ENCODE measurements around the gene CBLN3.

The CBLN3 gene

DNA sequence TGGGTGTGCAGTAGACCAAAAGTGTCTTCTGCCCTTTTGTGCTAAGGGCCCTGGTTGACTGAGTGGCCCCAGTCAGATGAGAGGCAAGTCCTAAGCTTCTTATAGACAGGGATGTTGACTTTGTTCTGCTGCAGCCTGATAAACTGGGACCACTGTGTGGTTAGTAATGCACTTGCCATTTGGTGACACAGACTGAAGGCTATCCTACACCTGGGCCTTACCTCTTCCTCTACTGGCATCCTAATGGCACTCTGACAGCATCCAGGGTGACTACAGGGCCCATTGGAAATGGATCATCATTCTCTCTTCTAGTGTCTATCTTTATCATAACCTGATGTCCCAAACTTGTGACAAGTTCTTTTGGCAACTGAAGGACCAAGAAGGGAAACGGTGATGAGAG, 9.8 kb upstream of the CBLN3 start:
- no peak for DNase-seq (ENCODE audit: low read depth)

DNA sequence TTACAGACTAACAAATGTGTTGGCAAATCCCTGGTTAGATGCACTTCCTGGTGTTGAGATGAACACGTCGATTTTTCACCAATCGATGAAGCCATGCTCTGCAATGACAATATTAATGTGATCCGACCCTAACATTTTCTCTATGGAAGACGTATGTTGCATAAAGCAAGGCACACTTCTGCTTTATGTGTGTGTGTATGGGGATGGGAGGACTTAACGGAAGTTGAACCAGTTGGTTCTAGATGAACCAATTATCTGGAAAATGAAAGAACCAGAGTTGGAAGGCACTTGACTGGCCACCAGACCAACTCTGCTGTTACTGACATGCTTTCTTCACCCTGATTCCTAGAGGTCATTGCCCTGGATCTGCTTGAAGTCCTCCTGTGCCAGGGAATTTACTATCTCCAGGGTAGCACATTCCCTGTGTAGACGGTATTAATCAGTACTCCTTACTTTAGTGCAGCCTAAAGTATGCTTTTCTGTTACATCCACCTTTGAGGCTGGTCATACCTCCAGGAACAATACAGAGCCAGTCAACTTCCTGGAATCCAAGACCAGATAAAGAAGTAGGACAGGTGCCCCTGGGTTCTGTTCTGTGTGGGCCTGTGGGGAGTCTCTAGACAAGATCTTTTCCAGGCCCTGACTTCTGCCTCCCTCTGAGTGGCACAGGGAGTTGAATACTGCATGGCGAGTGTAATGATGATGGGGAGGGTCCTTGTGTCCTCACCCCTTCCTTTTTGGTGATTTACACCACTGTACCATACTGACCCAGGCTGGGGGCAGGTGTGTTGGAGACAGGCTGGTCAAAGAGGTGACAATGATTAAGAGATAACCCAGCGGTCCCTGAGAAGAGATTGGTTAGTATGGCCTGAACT, 9.0 kb upstream of the CBLN3 start:
- DNase-seq (ENCODE audit: low read depth): no peak

DNA sequence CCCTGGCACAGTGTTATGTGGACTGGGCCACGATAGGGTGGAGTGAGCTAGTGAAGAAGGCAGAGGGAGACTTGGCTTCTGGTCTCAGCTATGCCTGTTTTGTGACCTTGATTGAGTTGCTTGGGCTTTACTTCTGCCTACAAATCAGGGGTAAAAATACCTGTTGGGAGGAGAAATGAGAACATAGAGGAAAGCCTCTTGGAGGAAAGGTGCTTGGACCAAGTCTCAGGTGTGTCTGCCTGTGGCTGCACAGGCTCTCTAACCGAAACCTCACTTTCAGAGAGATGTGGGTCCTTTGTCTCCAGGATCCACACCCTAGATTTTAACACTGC, 8.2 kb upstream of the CBLN3 start:
- no peak for DNase-seq (ENCODE audit: low read depth)

DNA sequence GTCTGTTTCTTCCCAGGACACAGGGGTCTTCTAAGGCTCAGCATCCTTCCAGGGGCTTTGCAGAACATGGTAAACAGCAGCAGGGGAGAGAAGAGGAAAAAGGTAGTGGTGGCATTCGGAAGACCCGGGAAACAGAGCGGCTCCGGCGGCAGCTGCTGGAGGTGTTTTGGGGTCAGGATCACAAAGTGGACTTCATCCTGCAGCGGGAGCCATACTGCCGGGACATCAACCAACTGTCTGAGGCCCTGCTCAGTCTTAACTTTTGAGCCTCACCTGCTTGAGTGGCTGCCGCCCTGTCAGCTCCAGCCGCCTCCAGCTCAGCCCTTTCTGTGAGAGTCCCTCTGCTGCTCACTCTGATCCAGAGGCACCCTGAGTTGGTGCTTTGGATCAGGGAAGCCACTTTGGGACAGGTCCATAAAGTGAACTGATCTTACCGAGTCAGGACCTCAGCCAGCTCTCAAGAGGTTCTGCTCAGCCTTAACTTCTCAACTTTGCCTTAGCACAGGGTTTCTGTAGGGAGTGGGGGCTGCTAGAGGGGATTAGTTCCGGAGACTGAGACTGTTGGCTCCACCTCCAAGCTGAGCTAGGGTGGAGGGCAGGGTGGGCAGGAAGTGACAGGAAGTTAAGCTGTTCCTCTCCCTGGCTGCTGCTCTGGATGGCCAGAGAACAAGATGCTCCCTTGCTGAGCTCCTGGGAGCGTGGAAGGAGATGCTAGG, 7.7 kb upstream of the CBLN3 start:
- no peak for DNase-seq (ENCODE audit: low read depth)

DNA sequence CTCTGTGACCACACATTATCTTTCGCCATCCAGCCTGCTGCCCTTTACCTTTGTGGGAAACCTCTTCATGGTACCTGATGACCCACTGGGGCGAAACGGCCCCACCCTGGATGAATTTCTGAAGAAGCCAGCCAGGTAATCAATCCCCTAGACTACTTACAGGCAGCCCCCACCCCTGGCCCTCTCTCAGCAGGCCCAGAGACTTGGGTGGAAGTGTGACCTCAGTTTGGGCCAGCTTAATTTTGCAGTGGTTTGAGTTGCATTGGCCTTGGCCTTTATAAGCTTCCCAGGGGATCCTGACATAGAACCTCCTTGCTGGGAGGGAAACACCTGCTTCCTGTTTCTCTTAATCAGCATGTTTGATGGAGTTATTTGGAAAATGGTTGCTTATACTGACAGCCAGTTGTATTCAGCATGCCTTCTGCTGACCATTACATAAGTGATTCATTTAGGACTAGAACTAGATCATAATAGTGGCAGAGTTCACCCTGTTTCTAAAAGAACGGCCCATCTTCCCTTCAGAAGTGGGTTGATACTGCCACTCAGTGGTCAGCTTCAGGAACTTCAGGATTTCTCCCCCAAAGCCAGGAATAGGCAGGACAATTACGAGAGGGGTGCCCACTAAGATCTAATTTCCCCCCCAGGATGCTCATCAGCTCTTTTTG, 7.0 kb upstream of the CBLN3 start:
- peak; percentile 36 for DNase-seq (ENCODE audit: low read depth)

DNA sequence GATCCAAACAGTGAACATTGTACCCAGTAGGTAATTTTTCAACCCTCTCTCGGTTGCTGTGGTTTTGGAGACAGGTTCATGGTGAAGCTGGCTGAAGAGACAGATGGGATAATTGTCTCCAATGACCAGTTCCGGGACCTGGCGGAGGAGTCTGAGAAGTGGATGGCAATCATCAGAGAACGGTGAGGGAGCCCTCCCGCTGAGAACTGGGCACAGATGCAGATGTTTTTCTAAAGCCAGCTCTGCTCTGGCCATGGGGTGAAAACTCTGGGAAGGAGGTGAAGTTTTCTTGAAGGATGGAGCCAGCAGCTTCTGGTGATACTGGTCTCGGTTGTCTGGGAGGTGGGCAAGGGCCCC, 6.5 kb upstream of the CBLN3 start:
- DNase-seq (ENCODE audit: low read depth): no peak

DNA sequence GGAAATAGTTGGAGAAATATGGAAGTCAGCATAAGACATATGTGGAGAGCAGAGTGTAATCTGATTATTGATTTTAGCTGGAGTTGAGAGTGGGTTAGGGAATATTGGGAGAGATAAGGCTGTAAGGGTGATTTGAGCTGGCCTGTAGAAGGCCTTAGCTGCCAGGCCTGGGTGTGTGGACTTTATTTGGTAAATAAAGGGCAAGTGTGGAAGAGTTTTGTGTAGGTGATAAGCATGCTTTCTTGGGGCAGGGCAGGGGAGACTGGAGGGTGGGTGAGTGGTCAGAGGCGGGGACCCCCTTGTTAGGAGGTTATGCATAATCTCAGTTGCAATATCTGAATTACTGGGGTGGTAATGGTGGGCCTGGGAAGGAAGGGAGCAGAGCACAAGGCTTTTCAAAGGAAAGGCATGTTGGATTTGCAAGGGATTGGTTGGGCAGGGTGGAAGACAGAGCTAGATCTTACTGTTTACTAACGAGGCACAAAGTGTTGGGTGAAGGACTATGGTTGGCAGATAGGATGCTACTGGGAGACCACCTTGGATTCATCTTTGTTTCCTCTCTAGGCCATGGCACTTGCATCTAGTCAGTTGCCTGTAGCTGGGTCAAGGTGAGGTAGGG, 5.8 kb upstream of the CBLN3 start:
- DNase-seq (ENCODE audit: low read depth): no peak

DNA sequence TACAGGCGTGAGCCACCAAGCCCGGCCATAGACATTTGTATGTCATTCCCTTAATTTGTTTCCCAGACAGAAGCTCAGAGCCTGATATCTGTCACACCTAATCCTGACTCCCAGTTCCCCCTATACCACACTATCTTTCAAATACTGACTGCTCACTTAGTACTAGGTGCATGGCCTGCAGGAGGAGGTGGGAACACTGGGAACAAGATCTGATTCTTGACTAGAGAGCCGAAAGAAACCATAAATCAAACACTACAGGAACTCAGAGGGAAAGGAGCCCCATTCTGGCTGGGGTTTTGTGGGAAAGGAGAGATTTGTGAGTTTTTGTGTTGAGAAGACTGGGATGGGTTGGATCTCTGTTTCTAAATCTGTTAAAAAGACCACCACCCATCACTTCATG, 5.2 kb upstream of the CBLN3 start:
- no peak for DNase-seq (ENCODE audit: low read depth)

DNA sequence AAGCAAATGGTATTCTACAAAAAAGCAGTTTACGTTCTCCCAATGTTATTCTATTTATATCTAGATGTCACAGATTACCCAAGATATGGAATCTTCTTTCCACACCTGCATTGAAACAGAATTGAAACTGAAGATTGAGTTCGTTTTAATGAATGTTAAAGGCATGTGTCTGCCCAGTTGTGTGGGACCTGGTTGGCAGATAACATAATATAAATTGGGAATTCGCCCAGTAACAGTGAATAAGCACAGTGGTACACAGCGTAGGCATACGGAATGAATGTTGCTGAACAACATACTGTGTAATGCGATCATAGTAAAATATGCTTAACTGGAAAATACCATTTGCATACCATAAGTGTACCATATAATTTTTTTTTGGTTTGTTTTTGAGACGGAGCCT, 4.6 kb upstream of the CBLN3 start:
- no peak for DNase-seq (ENCODE audit: low read depth)

DNA sequence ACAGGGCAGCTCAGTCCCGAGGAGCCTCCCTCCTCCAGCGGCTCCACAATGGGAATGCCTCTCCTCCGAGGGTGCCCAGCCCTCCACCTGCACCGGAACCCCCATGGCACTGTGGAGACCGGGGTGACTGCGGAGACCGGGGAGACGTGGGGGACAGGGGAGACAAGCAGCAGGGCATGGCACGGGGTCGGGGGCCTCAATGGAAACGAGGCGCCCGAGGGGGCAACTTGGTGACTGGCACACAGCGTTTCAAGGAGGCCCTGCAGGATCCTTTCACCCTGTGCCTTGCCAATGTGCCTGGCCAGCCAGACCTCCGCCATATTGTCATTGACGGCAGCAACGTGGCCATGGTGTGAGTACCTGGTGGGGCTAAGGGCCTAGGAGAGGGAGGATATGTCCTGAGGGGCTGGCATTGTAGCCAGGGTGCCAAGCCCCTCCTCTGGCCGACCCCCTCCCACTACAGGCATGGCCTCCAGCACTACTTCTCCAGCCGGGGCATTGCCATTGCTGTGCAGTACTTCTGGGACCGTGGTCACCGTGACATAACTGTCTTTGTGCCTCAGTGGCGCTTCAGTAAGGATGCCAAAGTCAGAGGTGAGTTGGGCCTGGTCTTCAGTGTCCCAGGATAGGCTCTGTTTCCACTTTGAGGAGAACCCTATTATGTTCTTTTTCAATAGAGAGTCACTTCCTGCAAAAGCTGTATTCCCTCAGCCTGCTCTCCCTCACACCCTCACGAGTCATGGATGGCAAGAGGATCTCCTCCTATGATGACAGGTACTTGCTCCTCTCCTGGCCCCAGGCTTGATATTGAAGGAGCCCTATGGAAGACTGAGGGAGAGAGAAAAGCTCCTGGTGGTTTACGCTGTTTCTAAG, 3.0 kb upstream of the CBLN3 start:
- no peak for DNase-seq (ENCODE audit: low read depth)

DNA sequence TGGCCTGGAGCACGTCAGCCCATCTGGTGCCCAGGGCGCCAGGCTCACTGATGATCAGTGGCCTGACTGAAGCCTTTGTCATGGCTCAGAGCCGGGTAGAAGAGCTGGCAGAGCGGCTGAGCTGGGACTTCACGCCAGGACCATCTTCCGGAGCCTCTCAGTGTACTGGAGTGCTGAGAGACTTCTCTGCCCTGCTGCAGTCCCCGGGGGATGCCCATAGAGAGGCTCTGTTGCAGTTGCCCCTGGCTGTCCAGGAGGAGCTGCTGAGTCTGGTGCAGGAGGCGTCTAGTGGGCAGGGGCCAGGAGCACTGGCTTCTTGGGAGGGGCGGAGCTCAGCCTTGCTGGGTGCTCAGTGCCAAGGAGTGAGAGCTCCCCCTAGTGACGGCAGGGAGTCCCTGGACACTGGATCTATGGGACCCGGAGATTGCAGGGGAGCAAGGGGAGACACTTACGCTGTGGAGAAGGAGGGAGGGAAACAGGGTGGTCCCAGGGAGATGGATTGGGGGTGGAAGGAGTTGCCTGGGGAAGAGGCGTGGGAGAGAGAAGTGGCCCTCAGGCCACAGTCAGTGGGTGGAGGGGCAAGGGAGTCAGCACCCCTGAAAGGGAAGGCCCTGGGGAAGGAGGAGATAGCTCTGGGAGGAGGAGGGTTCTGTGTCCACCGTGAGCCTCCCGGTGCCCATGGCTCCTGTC, 2.2 kb upstream of the CBLN3 start:
- DNase-seq (ENCODE audit: low read depth): peak; percentile 73

DNA sequence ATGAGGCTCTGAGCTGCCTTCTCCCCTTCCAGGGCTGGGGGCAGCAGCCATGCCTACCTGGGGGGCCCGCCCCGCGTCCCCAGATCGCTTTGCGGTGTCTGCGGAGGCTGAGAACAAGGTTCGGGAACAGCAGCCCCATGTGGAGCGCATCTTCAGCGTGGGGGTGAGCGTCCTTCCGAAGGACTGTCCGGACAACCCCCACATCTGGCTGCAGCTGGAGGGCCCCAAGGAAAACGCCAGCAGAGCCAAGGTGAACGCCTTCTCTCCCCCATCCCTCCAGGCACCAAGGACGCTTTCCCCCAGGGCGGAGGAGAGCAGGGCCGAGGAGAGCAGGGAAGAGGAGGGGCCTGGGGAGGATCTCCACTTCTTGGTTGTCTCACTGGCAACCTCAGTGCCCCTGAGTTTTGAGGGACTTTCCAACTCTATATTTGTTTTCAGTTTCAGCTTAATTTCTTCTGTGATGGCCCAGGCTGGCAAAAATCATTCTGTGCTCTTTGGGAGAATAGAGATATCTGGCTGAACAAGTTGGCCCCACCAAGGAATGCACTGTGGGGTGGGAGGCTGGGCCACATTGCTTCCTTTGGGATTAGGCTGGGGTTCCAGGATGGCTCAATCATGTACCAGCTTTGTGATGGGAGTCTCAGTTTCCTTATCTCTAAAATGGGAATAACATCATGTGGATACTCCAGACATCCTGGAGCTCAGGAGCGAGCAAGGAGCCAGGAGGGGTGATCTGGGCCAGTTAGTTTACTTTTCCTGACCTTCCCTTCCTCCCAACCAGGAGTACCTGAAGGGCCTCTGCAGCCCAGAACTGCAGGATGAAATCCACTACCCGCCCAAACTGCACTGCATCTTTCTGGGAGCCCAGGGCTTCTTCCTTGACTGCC, 1.5 kb upstream of the CBLN3 start:
- DNase-seq (ENCODE audit: low read depth): peak; percentile 18

DNA sequence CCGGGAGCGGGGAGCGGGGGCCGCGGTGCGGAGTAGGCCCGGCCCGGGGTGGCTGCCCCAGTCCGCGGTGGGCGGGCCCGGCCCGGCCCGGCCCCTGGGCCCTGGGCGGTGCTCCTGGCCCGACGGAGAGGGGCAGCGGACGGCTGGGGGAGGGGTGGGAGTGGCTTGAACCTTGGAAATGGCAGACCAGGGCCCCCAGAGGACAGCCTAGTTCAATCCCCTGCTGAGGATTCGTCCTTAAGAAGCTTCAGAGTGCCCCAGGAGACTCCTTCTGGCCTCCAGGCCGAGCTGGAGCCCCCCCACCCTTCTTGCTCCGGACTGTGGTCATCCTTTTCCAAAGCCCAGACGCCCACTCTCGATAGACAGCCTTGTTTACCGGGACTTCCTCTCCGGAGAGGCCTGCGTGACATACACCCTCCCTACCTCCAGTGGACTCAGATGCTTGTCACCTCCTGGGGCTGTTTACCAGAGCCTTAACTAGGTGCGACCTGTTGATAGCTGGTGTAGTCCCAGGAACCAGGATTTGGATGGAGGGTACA, 744 bp upstream of the CBLN3 start:
- peak; percentile 8 for DNase-seq (ENCODE audit: low read depth)

DNA sequence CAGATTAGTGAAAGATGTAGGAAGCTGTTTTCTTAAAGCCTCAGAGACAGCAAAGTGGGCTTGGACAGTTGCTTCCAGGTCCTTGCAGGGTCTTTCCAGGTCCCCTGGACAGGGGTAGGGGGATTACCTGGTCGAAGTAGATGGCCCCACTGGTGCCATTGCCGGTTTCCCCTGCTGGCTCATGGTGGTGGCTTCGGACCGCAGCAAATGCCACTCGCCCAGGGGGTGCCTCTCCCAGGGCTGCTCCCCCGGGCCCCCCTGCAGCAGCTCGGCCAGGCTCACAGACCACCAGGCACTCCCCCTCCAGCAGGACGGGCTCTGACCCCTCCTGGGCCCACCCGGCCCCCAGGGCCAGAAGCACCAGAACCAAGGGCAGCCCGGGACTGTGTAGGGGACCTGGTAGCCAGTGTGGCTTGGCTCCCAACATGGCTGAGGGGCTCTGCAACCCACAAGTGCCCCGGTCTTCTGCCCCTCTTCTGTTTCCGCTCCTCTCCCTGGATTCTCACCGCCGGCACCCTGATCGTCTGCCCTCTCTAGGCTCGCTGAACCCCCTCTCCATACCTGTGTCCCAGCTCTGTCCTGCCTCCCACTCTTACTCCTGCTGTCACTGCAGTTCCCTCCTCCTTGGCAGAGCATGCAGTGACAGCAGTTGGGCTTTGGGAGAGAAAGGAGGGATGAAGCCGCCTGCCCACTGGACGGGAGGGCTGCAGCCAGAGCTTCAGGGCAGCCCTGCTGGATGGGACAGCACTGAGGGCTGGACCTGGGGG, 657 bp downstream of the CBLN3 start:
- no peak for DNase-seq (ENCODE audit: low read depth)

DNA sequence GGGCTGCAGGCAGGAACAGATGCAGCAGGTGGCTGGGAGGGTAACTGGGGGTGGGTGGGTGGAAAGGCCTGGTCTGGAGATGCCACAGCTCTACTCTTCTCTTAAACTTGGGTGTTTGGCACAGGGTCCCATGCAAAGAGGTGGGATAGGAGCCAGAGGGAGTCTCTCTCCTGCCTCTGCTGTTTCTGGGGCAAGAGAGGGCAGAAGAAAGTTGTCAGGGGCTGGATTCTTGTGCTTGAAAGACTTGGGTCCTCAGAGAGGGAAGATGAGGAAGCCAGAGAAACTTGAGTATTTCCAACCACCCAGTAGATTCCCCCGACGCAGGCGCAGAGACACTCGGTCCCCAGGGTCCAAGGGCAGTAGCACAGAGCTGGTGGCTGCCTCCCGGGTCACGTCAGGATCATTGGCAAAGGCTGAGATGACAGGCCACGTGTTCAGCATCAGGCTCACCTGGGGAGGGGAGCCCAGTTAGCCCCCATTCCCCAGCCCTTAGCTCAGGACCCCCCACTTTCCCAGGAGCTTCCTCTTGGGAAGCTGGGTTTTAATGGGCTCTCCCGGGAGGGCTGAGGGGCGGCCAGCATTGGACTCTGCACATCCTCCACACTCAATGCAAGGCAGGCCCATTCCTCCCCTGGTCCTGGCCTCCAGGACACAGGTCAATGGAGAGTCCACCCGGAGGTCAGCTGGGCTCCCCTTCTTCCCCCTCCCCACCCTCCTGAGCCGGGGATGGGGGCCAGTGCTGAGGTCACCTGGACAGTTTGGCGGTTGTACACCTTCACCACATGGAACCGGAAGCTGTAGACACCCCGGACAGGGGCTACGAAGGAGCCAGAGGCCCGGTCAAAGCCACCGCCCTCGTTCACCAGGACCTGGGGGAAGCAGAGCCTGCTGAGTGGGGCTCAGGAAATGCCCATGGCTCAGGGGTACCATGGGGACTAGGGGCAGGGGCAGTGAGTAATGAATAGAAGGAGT, 1.6 kb downstream of the CBLN3 start:
- no peak for DNase-seq (ENCODE audit: low read depth)

DNA sequence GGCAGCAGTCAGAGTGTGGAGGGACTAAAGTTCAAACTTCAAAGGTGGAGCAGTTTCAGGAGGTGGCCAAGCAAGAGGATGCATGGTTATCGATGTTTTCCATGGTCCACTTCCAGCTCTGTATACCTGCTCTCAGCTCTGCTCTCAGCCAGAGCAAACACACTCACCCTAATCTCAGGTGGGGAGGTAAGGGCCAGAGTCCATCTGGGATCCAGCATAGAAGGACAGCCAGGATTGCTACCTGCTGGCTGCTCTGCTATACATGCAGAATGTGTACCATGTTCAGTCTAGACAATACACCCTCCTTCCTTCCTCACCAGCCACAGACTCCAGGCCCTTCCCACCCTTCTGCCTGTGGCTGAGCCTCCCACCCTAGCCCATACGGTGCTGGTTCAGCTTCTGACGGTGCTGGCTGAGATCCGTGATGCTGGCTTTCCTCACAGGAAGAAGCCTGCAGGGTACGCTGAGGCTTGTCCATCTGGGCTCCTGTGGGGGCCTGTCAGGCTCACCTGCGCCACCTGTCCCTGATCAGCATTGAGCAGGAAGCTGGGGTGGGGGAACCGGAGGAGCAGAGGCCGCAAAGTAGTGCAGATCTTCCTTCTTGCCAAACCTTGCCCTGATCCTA, 2.4 kb downstream of the CBLN3 start:
- DNase-seq (ENCODE audit: low read depth): no peak

DNA sequence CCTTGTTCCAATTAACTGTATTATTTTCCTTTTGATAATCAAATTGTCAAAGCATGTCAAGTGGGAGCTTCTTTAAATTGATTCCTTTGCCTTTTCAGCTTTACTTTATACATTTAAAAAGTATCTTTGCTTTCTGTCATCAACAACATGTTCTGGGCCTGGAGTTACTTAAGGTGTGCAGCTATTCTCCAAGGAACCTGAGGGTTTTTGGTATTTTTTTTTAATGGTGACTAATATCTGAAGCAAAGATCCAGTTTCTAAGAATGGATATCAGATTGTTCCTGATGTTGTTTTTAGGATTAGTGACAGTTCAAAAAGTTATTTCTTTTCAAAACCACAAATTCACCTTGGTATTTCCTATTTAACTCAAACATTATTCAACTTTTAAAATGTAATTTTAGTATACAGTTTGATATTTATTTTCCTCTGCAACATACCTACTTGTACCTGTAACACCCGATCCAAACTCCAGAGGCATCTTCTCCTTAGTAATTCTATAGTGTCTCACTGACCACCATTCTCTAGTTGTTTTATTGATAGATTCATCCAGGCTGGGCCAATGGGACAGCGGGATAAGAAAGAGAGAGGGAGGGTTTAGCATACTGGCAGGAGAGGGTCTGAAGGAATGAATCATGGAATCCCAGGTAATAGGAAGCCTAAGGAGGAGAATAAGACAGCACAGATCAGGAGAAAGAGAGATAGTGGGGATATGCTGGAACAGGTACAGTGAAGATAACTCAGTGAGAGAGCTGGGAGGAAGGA, 3.1 kb downstream of the CBLN3 start:
- no peak for DNase-seq (ENCODE audit: low read depth)

All from non-pigmented ciliary epithelial cell (primary cell).